RWPE2 (cell line): ENCODE data around the gene CDX2.

Source experiments
- ATAC-seq: fragments of 200-7000 bp; cut with Tn5 transposase; 3 replicates; pipeline ENCODE4 v1.9.1; 2021; ENCODE audit warnings: low read depth
- DNase-seq: peaks from one replicate; pipeline ENCODE4 v3.0.0-alpha.2; 2020; ENCODE audit warnings: low spot score
- H3K27ac ChIP-seq: fragments of 450-650 bp; 2 replicates; pipeline ENCODE4 v1.5.1; 2017; ENCODE audit warnings: mild to moderate bottlenecking; ENCODE audit not compliant: poor library complexity, severe bottlenecking
- H3K27me3 ChIP-seq: fragments of 250-450 bp; sonication (Bioruptor Pico); 2 replicates; pipeline ENCODE4 v1.5.1; 2021; ENCODE audit warnings: mild to moderate bottlenecking, moderate library complexity; ENCODE audit not compliant: insufficient read depth, poor library complexity, severe bottlenecking
- H3K36me3 ChIP-seq: fragments of 250-450 bp; sonication (Bioruptor Pico); 2 replicates; pipeline ENCODE4 v1.5.1; 2020; ENCODE audit warnings: low read depth, mild to moderate bottlenecking, moderate library complexity
- H3K4me1 ChIP-seq: fragments of 250-450 bp; sonication (Bioruptor Pico); 2 replicates; pipeline ENCODE4 v1.5.1; 2021; ENCODE audit warnings: mild to moderate bottlenecking, moderate library complexity; ENCODE audit not compliant: insufficient read depth, poor library complexity, severe bottlenecking
- H3K4me3 ChIP-seq: fragments of 250-450 bp; sonication (Bioruptor Pico); 2 replicates; pipeline ENCODE4 v1.5.1; 2021; ENCODE audit warnings: mild to moderate bottlenecking, moderate library complexity; ENCODE audit not compliant: severe bottlenecking
- H3K9me3 ChIP-seq: fragments of 250-450 bp; sonication (Bioruptor Pico); 2 replicates; pipeline ENCODE4 v1.5.1; 2021; ENCODE audit warnings: mild to moderate bottlenecking, moderate library complexity; ENCODE audit not compliant: severe bottlenecking
- CTCF ChIP-seq: fragments of 450-650 bp; IDR thresholded peaks from one replicate; pipeline ENCODE4 v1.5.1; 2017; ENCODE audit warnings: mild to moderate bottlenecking, moderate library complexity; ENCODE audit not compliant: poor library complexity, severe bottlenecking

CDX2 gene

GRCh38 chr13:27985600-27985999, 16.5 kb upstream of the CDX2 start:
- Histone ChIP-seq H3K27me3 (peaks cover 35% of the 10 kb centered on the region), H3K27ac (no peak overlapping the region), H3K4me3 (no peak overlapping the region), H3K9me3 (no peaks in the 10 kb centered on the region), H3K4me1 (no peaks in the 10 kb centered on the region), H3K36me3 (no peaks in the 10 kb centered on the region)
- no peak for TF ChIP-seq CTCF
- DNase-seq (no peak), ATAC-seq (no peak)

DNA sequence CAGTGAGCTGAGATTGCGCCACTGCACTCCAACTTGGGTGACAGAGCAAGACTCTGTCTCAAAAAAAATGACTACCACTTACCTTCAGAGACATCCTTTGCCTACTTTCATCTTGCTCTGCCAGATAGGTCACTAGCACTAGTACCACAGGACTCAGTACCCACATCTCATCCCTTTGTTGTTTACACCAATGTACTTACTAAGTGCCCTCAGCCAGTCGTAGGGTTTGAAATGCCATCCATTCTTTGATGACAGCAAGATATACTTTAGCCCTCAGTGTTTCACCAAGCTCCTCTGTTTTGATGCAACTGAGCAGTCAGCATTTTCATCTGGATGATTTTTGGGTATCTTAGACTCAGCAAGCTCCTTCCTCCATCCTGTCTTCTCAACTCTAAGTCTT, 13.2 kb upstream of the CDX2 start:
- H3K4me1 ChIP-seq = no peaks in the 10 kb centered on the region
- no peak for ATAC-seq
- DNase-seq = no peak
- TF ChIP-seq CTCF = no peak
- no peak overlapping the region for H3K4me3 ChIP-seq
- no peaks in the 10 kb centered on the region for H3K36me3 ChIP-seq
- peaks cover 67% of the 10 kb centered on the region for H3K27me3 ChIP-seq
- no peak overlapping the region for H3K27ac ChIP-seq
- H3K9me3 ChIP-seq = no peaks in the 10 kb centered on the region

- no peak for DNase-seq
- TF ChIP-seq CTCF = no peak
- no peaks in the 10 kb centered on the region for H3K36me3 ChIP-seq
- H3K4me3 ChIP-seq = no peak overlapping the region
- H3K9me3 ChIP-seq = no peaks in the 10 kb centered on the region
- ATAC-seq = peak; percentile 24; the same call in 1 of the 3 replicates
- peaks cover 79% of the 10 kb centered on the region for H3K27me3 ChIP-seq
- no peak overlapping the region for H3K27ac ChIP-seq
- H3K4me1 ChIP-seq = no peaks in the 10 kb centered on the region
These were observed 12.0 kb upstream of the CDX2 start for GRCh38 chr13:27981006-27981708.

DNA sequence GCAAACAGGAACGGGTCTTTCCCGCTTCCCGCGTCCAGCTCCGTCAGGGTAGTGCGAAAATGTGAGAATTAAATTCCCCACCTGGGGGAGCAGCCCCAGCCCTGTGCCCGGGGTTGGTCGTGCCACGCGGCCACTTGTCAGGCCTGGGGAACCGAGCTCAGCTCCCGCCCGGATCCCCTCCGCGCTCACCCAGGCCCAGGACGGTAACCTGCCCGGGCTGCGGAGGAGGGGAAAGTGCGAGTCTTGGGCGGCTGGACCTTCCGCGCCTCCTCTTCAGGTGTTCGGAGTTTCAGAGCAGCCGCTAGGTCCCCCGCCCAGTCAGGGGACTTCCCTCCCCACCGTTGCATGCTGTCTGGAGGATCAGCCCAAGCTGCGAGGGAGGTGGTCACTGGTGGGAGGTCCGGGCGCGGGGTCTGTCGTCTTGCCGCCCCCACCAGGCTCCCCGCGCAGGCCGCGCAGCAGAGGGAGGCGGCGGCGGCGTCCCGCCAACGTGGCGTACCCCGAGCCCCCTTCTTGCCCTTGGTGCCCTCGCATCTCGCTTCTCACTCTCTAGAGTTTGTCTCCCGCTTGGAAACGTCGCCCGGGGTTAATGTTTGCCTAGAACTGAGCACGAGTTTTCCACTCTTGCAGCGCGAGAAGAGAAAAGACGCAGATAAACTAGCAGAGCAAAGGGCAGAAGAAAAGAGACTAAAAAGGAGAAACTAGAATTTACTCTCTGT, 11.3 kb upstream of the CDX2 start:
- Histone ChIP-seq H3K4me3 (no peak overlapping the region), H3K27me3 (peaks cover 86% of the 10 kb centered on the region)
- DNase-seq = no peak

More for the DNA sequence above, 11.3 kb upstream of the CDX2 start:
- Histone ChIP-seq H3K27ac (no peak overlapping the region), H3K4me1 (no peaks in the 10 kb centered on the region), H3K36me3 (no peaks in the 10 kb centered on the region), H3K9me3 (no peaks in the 10 kb centered on the region)
- TF ChIP-seq CTCF = no peak
- no peak for ATAC-seq
